ENCODE data around the gene RPEL1.
"Not testable (repeated sequence)": the region's sequence is repeated elsewhere in the genome, so short reads cannot be mapped to it uniquely, and the experiment has no call there.

The RPEL1 gene

GRCh38 chr10:103245587-103245986 is at the start of gene RPEL1:
Gene RPEL1 (plus strand): TSS chr10:103245887. CDS start chr10:103245997, 110 bp downstream.
- not testable (repeated sequence) for DNase-seq

- DNase-seq, result no peak
These were observed 49.2 kb upstream of the RPEL1 start for GRCh38 chr10:103196516-103196915.

GRCh38 chr10:103197174-103197573 is 48.5 kb upstream of the RPEL1 start:
- DNase-seq, result no peak

GRCh38 chr10:103197903-103198302 is 47.8 kb upstream of the RPEL1 start:
- DNase-seq, result no peak

- no peak for DNase-seq
These were observed 47.0 kb upstream of the RPEL1 start for GRCh38 chr10:103198648-103199047.

GRCh38 chr10:103199488-103199887 is 46.2 kb upstream of the RPEL1 start:
- no peak for DNase-seq

- DNase-seq, result no peak
These were observed 43.4 kb upstream of the RPEL1 start for GRCh38 chr10:103202319-103202718.

GRCh38 chr10:103203466-103203865 is 42.2 kb upstream of the RPEL1 start:
- no peak for DNase-seq

- no peak for DNase-seq
These were observed 41.1 kb upstream of the RPEL1 start for GRCh38 chr10:103204353-103205255.

GRCh38 chr10:103205401-103205800 is 40.3 kb upstream of the RPEL1 start:
- not testable (repeated sequence) for DNase-seq

GRCh38 chr10:103206715-103207114 is 39.0 kb upstream of the RPEL1 start:
- DNase-seq, result not testable (repeated sequence)

- no peak for DNase-seq
These were observed 38.5 kb upstream of the RPEL1 start for GRCh38 chr10:103207141-103207540.

- DNase-seq, result not testable (repeated sequence)
These were observed 38.0 kb upstream of the RPEL1 start for GRCh38 chr10:103207643-103208042.

GRCh38 chr10:103210262-103210661 is 35.4 kb upstream of the RPEL1 start:
- not testable (repeated sequence) for DNase-seq

GRCh38 chr10:103215601-103216000 is 30.1 kb upstream of the RPEL1 start:
- no peak for DNase-seq

- not testable (repeated sequence) for DNase-seq
These were observed 29.3 kb upstream of the RPEL1 start for GRCh38 chr10:103216362-103216761.

GRCh38 chr10:103224133-103224532 is 21.6 kb upstream of the RPEL1 start:
- DNase-seq, result no peak

GRCh38 chr10:103224721-103225120 is 21.0 kb upstream of the RPEL1 start:
- DNase-seq, result not testable (repeated sequence)

- DNase-seq, result no peak
These were observed 19.7 kb upstream of the RPEL1 start for GRCh38 chr10:103225939-103226338.

GRCh38 chr10:103227416-103227815 is 18.3 kb upstream of the RPEL1 start:
- no peak for DNase-seq

GRCh38 chr10:103231047-103231551 is 14.6 kb upstream of the RPEL1 start:
- no peak for DNase-seq

- DNase-seq, result no peak
These were observed 13.5 kb upstream of the RPEL1 start for GRCh38 chr10:103232131-103232673.

GRCh38 chr10:103232772-103233488 is 12.8 kb upstream of the RPEL1 start:
- DNase-seq, result no peak

All from activated CD4-positive, alpha-beta T cell treated with anti-CD3 and anti-CD28 coated beads for 1 hour (primary cell).